ENCODE measurements around the gene BEST4. TPM values are rescaled to one million over a fixed set of nuclear protein-coding genes. Genes with fewer than 3 reads are reported as not detected.
"Not testable (repeated sequence)": the region's sequence is repeated elsewhere in the genome, so short reads cannot be mapped to it uniquely, and the experiment has no call there.

Gene BEST4
- total and polyA plus RNA-seq, 7 donors: 0.08 TPM; not detected in 6

- Histone ChIP-seq H3K27me3 (ENCODE audit: insufficient read depth in 3 of 3, low read length in 2 of 3) (no peaks in the 10 kb centered on the region), H3K27ac (no peak overlapping the region), H3K4me1 (no peaks in the 10 kb centered on the region), H3K9me3 (no peaks in the 10 kb centered on the region), H3K36me3 (ENCODE audit: insufficient read depth in 1 of 2, low read depth in 1 of 2) (no peaks in the 10 kb centered on the region), H3K4me3 (no peak overlapping the region)
- intact Hi-C loops (cut with DNase I): no loop called here
- WGBS, 3 donors: 93 to 96% (median 95%) methylated on average over 21 of the region's 21 CpGs
- ATAC-seq: no peak
- DNase-seq: peak in 1 of 2 donors; percentile 51
- TF ChIP-seq CTCF (IDR thresholded peaks at IDR 0.05): no peak
Measured at GRCh38 chr1:44828003-44828651, 40.2 kb upstream of the BEST4 start.

- ATAC-seq (peak in 1 of 4 donors; percentile 2), DNase-seq (peak in 1 of 2 donors; percentile 52)
- intact Hi-C loops (cut with DNase I): no loop called here
- WGBS, 3 donors: 87 to 90% (median 89%) methylated on average over 28 of the region's 28 CpGs
- Histone ChIP-seq H3K4me1 (no peaks in the 10 kb centered on the region), H3K27ac (no peak overlapping the region), H3K36me3 (ENCODE audit: insufficient read depth in 1 of 2, low read depth in 1 of 2) (no peaks in the 10 kb centered on the region), H3K27me3 (ENCODE audit: insufficient read depth in 3 of 3, low read length in 2 of 3) (no peaks in the 10 kb centered on the region), H3K4me3 (no peak overlapping the region), H3K9me3 (no peaks in the 10 kb centered on the region)
- no peak for TF ChIP-seq CTCF (IDR thresholded peaks at IDR 0.05)
Measured at GRCh38 chr1:44827197-44828002, 39.4 kb upstream of the BEST4 start.

- 69 to 70% (median 70%) methylated on average over 22 to 24 of the region's 24 CpGs for WGBS, 3 donors
- intact Hi-C loops (cut with DNase I): no loop called here
- Histone ChIP-seq H3K36me3 (ENCODE audit: insufficient read depth in 1 of 2, low read depth in 1 of 2) (no peaks in the 10 kb centered on the region), H3K4me3 (no peak overlapping the region), H3K27ac (no peak overlapping the region), H3K9me3 (no peaks in the 10 kb centered on the region), H3K27me3 (ENCODE audit: insufficient read depth in 3 of 3, low read length in 2 of 3) (no peaks in the 10 kb centered on the region), H3K4me1 (no peaks in the 10 kb centered on the region)
- ATAC-seq (peak; percentile 27 to 56 (median 30)), DNase-seq (peak; percentile 67 to 83)
- no peak for TF ChIP-seq CTCF (IDR thresholded peaks at IDR 0.05)
Measured at GRCh38 chr1:44826375-44827196, 38.6 kb upstream of the BEST4 start.

GRCh38 chr1:44824392-44824791 lies 36.4 kb upstream of the BEST4 start:
- H3K4me3 ChIP-seq; ATAC-seq; H3K9me3 ChIP-seq; H3K36me3 ChIP-seq (ENCODE audit: insufficient read depth in 1 of 2, low read depth in 1 of 2); H3K4me1 ChIP-seq; H3K27ac ChIP-seq; H3K27me3 ChIP-seq (ENCODE audit: insufficient read depth in 3 of 3, low read length in 2 of 3): not testable (repeated sequence)
- DNase-seq: peak in 1 of 2 donors; percentile 13
- intact Hi-C loops (cut with DNase I): loop anchor here in 1 of 2 donors (5.0 kb wide), 1 partner anchor 37 kb away; the partner anchor contains the start of gene BEST4
- WGBS, 3 donors: 89 to 97% (median 93%) methylated on average over 6 of the region's 6 CpGs

Data from psoas muscle (tissue), 8 donors.